H4 (cell line): ENCODE data around the gene CAPN8. TPM values are rescaled to one million over a fixed set of nuclear protein-coding genes. Genes with fewer than 3 reads are reported as not detected.

Experiments used
- DNase-seq: peaks from one replicate; pipeline ENCODE4 v3.0.0-alpha.2; 2015; ENCODE audit warnings: low spot score
- total RNA-seq: library from RNA; depleted of rRNA; stranded (reverse); fragments of >200 nt; shearing (Covaris generic); gene quantifications from 2 replicates; pipeline ENCODE4 v1.2.3, GENCODE V29; 2014; rRNA removed

CAPN8 gene
- not detected in 2 replicates for total RNA-seq

DNA sequence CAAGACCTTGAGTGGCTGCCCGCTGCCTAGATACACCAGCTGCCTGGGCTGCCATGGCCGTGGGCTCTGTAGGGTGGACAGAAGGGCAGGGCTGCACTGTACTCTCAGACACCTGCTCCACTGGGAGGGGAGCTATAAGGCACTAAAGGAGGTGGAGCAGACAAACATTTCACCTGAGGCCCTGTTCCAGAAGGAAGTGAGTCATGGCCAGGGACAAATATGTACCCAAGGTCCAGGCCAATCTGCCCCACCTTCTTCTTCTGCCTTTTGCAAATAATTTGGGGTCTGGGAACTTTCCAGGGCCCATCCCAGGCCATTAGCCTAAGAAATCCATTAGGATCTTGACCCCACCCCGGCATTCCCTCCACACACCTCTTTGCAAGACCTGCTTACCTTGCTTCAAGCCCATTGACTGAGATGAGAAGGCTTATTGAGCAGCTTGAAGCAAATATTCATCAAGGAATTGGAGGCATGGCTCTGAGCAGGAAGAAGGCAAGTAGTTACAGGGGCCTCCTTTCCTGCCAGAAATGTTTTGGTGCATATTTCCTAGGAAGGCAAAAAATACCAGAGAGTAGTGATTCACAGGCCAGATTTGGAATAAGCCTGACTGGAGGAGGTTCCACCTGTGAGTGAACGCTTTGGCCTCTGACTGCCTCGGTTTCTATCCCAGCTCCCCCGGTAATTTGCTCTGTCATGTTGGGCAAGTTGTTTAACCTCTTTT, at the start of gene CAPN8:
CAPN8 (minus strand) TSS at position 110 of the 721 bp plus-strand sequence; CDS start at position 55, 55 bp downstream.
- DNase-seq = no peak

GRCh38 chr1:223714849-223715603, 49.5 kb upstream of the CAPN8 start:
- peak; percentile 93 for DNase-seq

DNA sequence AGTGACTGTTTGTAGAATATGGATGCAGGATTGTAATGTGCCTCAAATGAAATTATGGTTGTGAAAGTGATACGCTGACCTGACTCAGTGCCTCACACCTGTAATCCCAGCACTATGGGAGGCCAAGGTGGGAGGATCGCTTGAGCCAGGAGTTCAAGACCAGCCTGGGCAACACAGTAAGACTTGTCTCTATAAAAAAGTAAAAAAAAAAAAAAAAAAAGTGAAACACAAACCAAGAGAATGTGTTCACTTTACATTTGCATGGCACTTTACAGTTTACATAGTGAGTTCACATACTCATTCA, 48.9 kb upstream of the CAPN8 start:
- no peak for DNase-seq

DNA sequence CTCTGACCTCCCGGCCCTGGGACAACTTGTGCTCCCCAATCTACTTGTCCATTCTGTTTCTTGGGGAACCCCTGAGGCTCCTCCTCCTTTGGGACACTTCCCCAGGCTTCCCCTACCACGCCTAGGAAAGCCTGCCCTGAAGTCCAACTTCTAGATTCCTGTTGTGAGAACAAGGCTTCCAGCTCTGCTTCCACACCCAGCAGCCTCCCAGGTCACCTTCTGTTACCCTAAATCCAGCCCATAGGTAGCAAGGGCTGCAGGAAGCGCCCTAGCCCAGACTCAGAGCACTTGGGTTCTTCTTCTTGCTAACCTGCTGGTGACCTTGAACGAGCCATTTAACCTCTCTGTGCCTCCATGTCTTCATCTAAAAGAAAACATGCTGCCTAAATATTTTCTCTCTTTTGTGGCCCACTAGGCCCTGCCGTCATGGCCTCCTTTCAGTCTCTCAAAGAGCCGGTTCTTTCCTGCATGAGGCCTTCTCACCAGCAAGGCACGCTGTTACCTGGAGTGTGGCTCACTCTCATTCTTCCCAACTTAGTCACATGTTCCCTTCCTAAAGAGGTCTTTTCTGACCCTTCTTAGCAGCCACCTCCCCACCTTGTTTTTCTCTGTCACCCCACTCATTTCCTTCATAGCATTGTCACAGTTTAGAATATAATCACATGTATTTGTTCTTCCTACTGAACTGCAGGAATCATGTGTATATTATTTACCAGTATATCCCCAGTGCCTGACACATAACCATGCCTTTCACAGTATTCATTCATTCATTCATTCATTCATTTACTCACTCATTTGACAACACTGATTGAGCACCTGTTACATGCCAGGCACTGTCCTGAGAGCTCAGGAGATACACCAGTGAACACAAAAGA, 48.3 kb upstream of the CAPN8 start:
- no peak for DNase-seq

DNA sequence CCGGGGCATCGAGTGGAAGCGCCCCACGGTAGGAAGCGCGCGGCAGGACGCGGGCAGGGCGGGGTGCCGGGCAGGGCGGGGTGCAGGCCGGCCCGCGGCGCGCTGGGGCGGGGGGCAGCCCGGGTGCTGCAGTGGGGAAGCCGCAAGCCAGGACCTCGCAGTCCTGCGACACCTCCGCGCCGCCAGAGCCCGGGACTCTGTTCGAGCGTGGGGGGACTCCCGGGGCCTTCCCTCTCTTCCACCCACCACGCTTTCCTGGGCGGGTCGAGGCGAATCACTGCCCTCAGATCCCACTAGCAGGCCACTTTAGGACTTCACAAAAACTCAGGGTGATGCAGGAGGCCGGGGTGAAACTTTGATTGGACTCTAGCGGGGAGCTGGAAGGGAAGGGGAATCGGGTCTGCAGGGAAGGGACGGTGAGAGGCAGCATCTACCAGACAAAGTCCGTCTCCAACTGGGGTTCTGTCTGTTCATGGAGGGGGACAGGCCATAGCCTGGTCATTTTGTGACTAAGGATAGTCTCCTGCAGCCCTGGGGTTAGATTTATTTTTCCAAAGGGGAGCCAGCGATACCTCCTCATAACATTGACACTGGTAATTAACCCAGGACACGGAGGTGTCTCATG, 47.5 kb upstream of the CAPN8 start:
- DNase-seq = no peak

DNA sequence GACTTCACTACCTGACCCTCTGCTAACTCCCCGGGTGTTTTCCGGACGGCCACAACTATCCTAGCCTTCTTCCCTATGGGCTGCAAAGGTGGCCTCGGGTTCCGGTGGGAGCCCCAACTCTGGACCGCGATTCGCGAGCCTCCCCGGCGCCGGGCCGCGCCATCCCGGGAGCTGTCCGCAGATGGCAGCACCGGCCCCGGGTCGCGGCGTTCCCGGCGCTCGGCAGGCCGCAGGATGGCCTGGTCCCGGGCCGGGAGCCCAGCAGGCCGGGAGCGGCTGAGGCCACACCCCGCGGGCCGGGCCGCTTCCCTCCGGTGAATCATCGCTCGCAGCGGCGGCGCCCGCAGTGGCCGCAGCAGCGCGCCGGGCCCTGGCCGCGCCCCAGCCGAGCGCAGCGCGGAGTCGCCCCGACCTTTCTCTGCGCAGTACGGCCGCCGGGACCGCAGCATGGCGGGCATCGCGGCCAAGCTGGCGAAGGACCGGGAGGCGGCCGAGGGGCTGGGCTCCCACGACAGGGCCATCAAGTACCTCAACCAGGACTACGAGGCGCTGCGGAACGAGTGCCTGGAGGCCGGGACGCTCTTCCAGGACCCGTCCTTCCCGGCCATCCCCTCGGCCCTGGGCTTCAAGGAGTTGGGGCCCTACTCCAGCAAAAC, 46.8 kb upstream of the CAPN8 start, which contains the start of gene CAPN2:
CAPN2 (plus strand) TSS at position 346 of the 656 bp plus-strand sequence; CDS start at position 448, 102 bp downstream.
- DNase-seq = peak; percentile 53

GRCh38 chr1:223711747-223712193, 46.3 kb upstream of the CAPN8 start:
- no peak for DNase-seq

- no peak for DNase-seq
Observed at GRCh38 chr1:223711173-223711572, 45.7 kb upstream of the CAPN8 start.

DNA sequence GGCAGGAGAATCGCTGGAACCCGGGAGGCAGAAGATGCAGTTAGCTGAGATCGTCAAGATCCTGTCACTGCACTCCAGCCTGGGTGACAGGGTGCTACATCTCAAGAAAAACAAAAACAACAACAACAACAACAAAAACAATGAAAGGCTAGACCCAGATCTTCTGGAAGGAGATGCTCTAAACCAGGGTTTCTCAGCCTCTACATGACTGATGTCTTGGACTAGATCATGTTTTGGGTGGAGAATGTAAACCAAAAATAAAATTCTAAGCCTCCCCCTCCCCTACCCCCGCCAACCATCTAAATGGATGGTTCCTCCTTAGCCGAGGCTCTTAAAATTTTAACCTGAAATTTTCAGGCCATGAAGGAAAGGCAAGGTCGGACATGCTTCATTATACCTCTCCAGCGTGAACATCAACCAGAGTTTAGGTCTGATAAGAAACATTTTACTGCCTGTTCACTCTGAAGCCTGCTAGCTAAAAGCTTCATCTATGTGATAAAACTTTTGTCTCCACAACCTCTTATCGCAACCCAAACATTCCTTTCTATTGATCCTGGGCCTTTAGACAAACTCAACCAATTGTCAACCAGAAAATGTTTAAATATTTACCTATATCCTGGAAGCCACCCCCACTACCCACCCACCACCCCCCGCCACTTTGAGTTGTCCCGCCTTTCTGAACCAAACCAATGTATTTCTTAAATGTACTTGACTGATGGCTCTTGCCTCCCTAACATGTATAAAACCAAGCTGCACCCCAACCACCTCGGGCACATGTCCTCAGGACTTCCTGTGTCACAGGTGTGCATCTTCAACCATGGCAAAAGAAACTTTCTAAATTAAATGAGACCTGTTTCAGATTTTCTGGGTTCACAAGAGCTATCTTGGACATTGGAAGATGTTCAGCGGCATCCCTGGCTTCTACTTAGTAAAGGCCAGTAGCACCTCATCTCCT, 45.0 kb upstream of the CAPN8 start:
- no peak for DNase-seq

DNA sequence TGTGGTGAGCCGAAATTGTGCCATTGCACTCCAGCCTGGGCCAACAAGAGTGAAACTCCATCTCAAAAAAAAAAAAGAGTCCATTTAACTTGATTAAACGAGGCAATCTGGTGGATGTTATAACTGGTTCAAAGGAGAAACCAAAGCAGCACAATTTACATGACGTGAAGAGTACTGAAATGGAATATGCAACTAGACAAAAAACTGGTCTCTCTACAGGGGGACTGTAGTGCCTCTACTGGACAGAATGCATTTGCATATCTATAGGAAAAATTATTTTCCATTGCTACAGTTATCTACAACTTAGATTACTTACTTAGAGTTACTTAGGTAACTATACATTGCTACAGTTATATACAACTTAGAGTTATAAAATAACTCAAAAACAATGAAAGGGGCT, 44.1 kb upstream of the CAPN8 start:
- DNase-seq = no peak

DNA sequence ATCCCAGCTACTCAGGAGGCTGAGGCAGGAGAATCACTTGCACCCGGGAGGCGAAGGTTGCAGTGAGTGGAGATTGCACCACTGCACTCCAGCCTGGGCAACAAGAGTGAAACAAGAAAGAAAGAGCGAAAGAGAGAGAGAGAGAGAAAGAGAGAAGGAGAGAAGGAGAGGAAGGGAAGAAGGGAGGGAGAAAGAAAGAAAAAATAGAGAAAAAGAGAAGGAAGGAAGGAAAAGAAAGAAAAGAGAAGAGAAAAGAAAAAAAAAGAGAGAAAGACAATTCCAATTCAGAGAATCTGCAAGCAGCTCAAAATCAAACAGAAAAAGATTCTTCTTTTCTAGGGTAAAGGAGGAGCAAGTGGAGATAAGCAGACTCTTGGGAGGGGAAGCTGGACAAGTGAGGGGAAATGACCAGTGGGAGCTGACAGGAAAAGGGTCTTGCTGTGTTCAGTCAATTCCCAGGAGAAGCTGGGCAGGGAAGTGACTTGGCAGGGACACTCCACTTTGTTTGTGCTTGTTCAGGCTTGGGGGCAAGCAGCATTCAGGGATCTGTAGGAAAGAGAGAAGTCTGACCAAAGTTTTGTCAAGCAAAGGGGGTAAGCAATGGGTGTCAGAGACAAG, 43.3 kb upstream of the CAPN8 start:
- no peak for DNase-seq

- peak; percentile 62 for DNase-seq
Observed at GRCh38 chr1:223708001-223708359, 42.5 kb upstream of the CAPN8 start.

- DNase-seq = peak; percentile 95
Observed at GRCh38 chr1:223707256-223708000, 41.9 kb upstream of the CAPN8 start.

DNA sequence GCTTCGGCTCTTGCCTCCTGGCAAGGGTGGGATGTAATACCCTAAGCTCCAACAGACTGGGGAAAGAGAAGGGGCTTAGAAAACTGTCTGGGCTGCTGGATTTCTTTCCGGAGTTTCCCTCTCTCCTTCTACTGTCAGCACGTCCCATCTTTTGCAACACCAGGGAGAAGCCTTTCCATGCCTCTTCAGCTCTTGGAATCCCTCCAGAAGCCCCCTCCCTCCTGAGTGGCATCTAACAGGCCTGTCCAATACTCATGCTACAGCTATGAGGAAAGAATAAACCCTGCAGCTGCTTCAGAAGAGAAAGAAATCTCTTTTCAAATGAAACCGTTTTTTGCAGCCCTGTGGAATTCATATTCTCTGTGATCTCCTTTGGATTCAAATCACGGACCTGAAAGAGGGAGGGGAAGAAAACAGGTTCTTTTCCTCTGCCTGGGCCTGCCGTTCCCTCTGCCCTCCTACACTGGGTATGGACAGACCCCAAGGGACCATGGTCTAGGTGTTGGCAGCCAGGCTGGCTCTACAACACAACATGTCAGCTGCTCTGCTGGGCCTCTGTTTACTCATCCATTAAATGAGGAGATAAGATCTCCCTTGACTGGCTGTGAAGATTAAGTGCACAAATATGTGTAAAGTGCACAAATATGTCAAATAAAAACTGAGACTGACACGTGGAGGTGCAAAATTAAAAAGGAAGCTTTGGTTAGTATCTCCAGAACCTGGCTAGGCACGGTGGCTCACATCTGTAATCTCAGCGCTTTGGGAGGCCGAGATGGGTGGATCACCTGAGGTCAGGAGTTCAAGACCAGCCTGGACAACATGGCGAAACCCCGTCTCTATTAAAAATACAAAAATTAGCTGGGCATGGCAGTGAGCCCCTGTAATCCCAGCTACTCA, 40.8 kb upstream of the CAPN8 start:
- peak; percentile 70 for DNase-seq

DNA sequence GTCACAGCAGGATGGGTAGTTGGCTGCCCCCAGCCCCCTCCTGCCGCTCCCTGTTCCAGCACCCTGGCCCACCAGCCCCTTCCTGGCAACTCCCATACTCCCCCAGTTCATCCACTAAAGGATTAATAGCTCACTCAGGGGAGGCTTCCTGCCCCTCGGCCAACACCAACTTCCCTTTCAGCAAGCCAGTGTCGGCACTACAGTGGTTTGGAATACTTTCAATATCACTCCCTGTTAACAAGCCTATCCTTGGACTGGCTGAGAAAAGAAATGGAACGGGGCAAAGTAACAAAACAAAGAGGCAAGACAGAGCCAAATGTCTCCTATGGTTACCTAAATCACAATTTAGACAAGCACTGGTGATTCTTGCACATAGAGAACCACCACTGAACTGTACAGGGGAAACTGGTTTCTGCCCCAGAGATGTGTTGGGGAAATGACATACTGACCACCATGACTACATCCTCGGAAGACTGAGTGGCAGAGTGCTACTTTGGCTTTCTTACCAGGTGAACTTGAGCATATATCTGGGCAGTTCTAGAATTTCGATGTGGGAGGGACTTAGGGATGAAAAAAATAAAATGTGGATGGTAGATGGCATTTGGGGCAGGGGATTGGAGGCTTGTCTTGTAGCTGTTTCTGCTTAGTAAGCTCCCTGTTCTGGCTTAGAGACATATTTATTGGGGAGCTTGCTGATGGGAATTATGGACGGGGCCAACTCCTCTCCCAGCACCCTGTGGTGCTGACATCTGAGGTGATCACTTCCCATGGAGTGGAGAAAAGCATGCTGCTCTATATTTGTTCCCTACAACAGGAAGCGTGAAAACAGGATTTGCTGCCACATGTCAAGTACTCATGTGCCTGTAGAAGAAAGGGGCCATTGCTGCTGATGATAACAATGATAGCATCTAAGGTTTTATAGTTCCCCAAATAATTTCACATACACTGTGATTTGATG, 39.7 kb upstream of the CAPN8 start:
- peak; percentile 59 for DNase-seq

DNA sequence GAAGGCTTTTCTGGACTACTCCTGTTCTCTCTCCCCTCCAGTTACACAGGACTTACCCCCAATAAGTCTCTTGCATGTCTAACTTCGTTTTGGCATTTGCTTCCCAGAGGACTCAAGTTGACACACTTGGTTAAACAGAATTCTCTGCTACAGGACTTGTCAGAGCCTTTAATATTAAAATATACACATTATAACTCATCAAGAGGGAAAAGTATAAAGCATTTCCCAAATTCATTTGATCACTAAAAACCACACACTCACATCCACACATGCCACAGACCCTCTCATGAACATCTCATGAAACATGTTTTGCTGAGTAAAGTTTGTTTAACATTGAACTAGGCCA, 38.1 kb upstream of the CAPN8 start:
- DNase-seq = no peak
